Astrocyte of the spinal cord (primary cell): Measurements from ENCODE around the gene TVP23A.

ENCODE experiments used
- DNase-seq: peaks from one replicate; pipeline ENCODE4 v3.0.0; 2011; ENCODE audit warnings: low read depth, low spot score
- H3K4me3 ChIP-seq: 2 replicates; pipeline ENCODE4 v1.5.1; 2011; ENCODE audit warnings: low read depth, mild to moderate bottlenecking, low read length, moderate library complexity
- CTCF ChIP-seq: IDR thresholded peaks from 2 replicates; pipeline ENCODE4 v1.5.1; 2012; ENCODE audit warnings: low read depth, mild to moderate bottlenecking, low read length, inconsistent platforms
- in situ Hi-C: cut with HindIII; loops from 2 replicates; pipeline ENCODE4 v1.10.0; 2017; ENCODE audit warnings: low sequenced_read_pairs

Gene TVP23A

GRCh38 chr16:10817963-10818941, at the start of gene TVP23A:
Gene TVP23A, minus strand, starts transcription at chr16:10818794. Its CDS starts 301 bp downstream, at chr16:10818493.
- no peak for TF ChIP-seq CTCF
- in situ Hi-C loops = no loop called here
- no peak for DNase-seq
- no peak within 1 kb of the TSS for H3K4me3 ChIP-seq

GRCh38 chr16:10868104-10868595, 49.6 kb upstream of the TVP23A start:
- no peak for TF ChIP-seq CTCF
- DNase-seq = no peak
- in situ Hi-C loops = no loop called here
- no peak overlapping the region for H3K4me3 ChIP-seq

DNA sequence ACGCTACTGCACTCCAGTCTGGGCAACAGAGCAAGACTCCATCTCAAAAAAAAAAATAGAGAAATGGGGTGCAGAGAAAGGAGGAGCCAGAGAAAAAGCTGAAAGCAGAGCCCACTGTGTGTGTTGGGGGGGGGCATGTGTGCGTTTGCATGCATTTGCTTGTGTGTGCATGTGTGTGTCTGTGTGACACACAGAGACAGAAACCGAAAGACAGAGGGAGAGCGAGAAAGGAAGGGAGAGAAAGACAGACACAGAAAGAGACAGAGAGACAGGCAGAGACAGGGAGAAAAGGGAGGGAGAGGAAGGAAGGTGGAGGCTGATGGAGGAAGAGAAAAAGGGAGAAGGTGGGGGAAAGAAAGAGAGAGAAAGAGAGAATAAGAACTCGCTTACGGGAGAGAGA, 48.6 kb upstream of the TVP23A start:
- H3K4me3 ChIP-seq = no peak overlapping the region
- no peak for TF ChIP-seq CTCF
- in situ Hi-C loops = no loop called here
- no peak for DNase-seq

GRCh38 chr16:10865991-10866966, 47.7 kb upstream of the TVP23A start:
- no peak overlapping the region for H3K4me3 ChIP-seq
- in situ Hi-C loops = no loop called here
- TF ChIP-seq CTCF = no peak
- peak; percentile 5 for DNase-seq

GRCh38 chr16:10862438-10862837, 43.8 kb upstream of the TVP23A start:
- DNase-seq = peak; percentile 92
- H3K4me3 ChIP-seq = no peak overlapping the region
- in situ Hi-C loops = no loop called here
- no peak for TF ChIP-seq CTCF

DNA sequence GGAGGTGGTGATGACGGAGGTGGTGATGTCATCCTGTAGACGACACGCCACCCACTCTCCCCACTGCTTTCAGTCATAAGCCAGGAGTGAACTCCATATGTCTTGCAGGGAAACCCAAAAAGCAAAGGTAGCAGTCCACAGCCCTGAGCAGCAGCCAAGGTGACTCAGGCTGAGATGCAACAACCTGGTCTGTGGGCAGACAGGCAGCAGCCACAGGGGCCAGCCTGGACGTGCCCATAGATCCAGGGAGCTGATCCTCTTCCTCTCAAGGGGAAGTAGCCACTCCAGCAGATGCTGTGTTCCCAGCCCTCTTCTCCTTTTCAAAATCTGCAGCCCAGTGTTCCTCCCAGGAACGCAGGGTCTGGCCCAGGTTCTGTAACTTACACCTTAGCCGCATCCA, 41.1 kb upstream of the TVP23A start:
- no peak for DNase-seq
- no peak for TF ChIP-seq CTCF
- H3K4me3 ChIP-seq = no peak overlapping the region
- in situ Hi-C loops = no loop called here
